Activated B cell treated with CpG ODN at 0.5 μM for 24 hours (primary cell): ENCODE data around the gene GLS. TPM values are rescaled to one million over a fixed set of nuclear protein-coding genes. Genes with fewer than 3 reads are reported as not detected.
A peak's percentile ranks its signal among the peaks of the same experiment; 100 is the strongest.

Experiments
- ATAC-seq: fragments of 200-7000 bp; cut with Tn5 transposase; one replicate; pipeline ENCODE4 v1.10.0; 2021; ENCODE audit warnings: low read depth, mild to moderate bottlenecking, moderate library complexity
- CTCF ChIA-PET: fragments of 350-600 bp; sonication (Branson Sonifier 250); formaldehyde crosslinking; loops from one replicate; lab custom pipeline; 2021; ENCODE audit warnings: antibody characterized with exemption; lab: Charles Lee
- POLR2A ChIA-PET: fragments of 350-600 bp; sonication (Branson Sonifier 250); formaldehyde crosslinking; loops from one replicate; lab custom pipeline; 2021; ENCODE audit warnings: antibody characterized with exemption; lab: Charles Lee
- DNase-seq: peaks from one replicate; pipeline ENCODE4 v3.0.0; 2022
- H3K27ac Mint-ChIP-seq: one replicate; pipeline ENCODE4 v1.8.0; 2020; ENCODE audit warnings: mixed read lengths
- H3K27me3 Mint-ChIP-seq: one replicate; pipeline ENCODE4 v1.8.0; 2021; ENCODE audit warnings: mixed read lengths
- H3K36me3 Mint-ChIP-seq: one replicate; pipeline ENCODE4 v1.8.0; 2021; ENCODE audit warnings: low read depth, mixed read lengths
- H3K4me1 Mint-ChIP-seq: one replicate; pipeline ENCODE4 v1.8.0; 2021; ENCODE audit warnings: mixed read lengths
- H3K4me3 Mint-ChIP-seq: one replicate; pipeline ENCODE4 v1.8.0; 2020; ENCODE audit warnings: mild to moderate bottlenecking, mixed read lengths
- H3K9me3 Mint-ChIP-seq: one replicate; pipeline ENCODE4 v1.8.0; 2020; ENCODE audit warnings: mixed read lengths
- intact Hi-C: fragments of 100-400 bp; cut with micrococcal nuclease; formaldehyde crosslinking; loops from one replicate; pipeline ENCODE4 v1.15.1; 2024
- total RNA-seq: library from RNA; stranded (reverse); gene quantifications from 2 replicates; pipeline ENCODE4 v1.2.3, GENCODE V29; 2022
- TF ChIP-seq, protein P1 (sequence below): fragments of 200-600 bp; IDR thresholded peaks from one replicate; pipeline ENCODE4 v1.8.0; 2022; ENCODE audit warnings: antibody characterized with exemption, mild to moderate bottlenecking

GLS gene
- total RNA-seq, 1 donor from 2014 or later = 255 TPM

DNA sequence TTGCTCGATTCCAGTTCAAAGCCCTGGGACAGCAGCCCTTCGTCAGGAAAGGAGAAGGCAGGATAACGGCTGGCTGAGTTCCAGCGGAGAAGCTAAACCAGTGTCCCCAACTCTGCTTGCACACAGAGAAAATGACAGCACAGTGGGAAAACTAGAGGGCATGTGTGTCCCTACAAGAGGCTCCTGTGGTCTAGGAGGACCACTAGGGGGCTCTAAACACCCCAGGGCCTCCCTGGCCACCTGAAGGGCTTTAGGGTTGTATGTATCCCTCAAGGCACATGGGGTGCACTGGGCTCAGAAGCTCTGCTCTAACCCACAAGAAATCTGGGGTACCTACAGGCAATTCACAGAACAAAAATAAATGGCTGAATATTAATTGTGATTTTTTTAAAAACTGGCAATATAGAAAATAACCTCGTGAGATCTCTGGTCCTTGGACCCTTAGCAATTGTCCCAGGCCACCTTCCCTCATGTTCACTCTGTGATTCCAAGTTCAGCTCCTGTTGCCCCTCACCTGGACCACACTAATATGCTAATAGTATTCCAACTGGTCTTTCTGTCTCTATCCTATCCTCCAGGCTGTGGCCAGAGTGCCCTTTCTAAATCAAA is 115.8 kb downstream of the GLS start:
- Mint-ChIP-seq H3K27ac (no peak overlapping the region), H3K4me3 (no peak overlapping the region), H3K27me3 (no peaks in the 10 kb centered on the region), H3K4me1 (peaks cover 6% of the 10 kb centered on the region), H3K9me3 (peaks cover 4% of the 10 kb centered on the region), H3K36me3 (peaks cover 93% of the 10 kb centered on the region)
- intact Hi-C loops = loop anchor here (1.0 kb wide), 4 partner anchors 15 to 215 kb away; no protein-coding TSS in a partner anchor
- ATAC-seq (peak; percentile 82), DNase-seq (no peak)
- ChIA-PET CTCF (interaction anchor here (0.8 to 1.8 kb wide), 2 partner anchors 16 to 33 kb away, joined by 4 to 7 read pairs; no protein-coding TSS in a partner anchor), POLR2A (no interaction called here)
- TF ChIP-seq, protein P1, sequence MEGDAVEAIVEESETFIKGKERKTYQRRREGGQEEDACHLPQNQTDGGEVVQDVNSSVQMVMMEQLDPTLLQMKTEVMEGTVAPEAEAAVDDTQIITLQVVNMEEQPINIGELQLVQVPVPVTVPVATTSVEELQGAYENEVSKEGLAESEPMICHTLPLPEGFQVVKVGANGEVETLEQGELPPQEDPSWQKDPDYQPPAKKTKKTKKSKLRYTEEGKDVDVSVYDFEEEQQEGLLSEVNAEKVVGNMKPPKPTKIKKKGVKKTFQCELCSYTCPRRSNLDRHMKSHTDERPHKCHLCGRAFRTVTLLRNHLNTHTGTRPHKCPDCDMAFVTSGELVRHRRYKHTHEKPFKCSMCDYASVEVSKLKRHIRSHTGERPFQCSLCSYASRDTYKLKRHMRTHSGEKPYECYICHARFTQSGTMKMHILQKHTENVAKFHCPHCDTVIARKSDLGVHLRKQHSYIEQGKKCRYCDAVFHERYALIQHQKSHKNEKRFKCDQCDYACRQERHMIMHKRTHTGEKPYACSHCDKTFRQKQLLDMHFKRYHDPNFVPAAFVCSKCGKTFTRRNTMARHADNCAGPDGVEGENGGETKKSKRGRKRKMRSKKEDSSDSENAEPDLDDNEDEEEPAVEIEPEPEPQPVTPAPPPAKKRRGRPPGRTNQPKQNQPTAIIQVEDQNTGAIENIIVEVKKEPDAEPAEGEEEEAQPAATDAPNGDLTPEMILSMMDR = peak; percentile 19

DNA sequence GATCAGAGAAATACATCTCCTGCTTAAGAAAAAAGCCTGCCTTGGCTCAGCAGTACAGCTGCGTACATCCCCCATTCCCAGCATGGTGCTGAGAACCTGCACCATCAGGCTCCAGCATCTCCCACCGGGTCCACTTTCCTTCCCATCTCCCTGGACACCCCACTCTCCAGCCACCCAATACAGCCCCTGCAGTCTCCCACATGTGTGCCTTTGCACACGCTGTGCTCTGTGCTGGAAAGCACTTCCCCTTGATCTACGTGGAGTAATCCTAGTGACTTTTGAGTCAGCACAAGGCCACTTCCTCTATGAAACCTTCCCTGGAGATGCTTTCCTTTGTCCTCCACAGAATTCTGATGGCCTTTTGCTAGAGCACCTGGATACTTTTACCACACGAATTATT is 116.3 kb downstream of the GLS start:
- TF ChIP-seq, protein P1 = no peak
- no peak for ATAC-seq

DNA sequence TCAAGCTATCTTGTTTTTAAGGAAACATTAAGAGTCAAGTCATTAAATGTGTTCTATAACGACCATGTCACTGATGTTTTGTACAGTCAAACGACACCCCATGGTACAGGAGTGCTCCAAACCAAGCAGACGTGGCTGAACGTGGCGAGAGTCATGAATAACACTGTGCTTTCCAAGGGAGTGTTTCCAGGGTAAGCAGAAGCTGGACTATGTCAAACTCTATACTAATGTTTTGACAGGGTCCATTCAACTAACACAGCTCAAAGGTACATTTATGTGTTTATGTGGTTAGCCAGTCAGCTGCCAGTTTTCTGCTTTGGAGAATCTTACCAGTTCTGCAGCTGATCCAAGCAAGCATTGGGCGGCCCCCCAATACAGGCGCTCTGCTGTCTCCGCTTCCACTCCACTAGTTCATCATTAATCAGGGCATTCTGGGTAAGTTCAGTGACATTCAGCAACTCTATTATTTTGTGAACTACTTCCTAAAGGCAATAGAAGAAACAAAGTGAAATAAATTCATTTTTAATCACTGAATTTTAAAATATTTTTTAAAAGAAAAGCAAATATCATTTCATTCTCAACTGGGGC is 117.0 kb downstream of the GLS start:
- DNase-seq = no peak
- TF ChIP-seq, protein P1 = no peak
- intact Hi-C loops = no loop called here
- H3K4me3 Mint-ChIP-seq = no peak overlapping the region
- H3K27me3 Mint-ChIP-seq = no peaks in the 10 kb centered on the region
- H3K4me1 Mint-ChIP-seq = peaks cover 6% of the 10 kb centered on the region
- H3K36me3 Mint-ChIP-seq = peaks cover 93% of the 10 kb centered on the region
- CTCF ChIA-PET = no interaction called here
- POLR2A ChIA-PET = no interaction called here
- H3K27ac Mint-ChIP-seq = no peak overlapping the region
- no peak for ATAC-seq
- peaks cover 4% of the 10 kb centered on the region for H3K9me3 Mint-ChIP-seq

More for the DNA sequence above, 116.3 kb downstream of the GLS start:
- DNase-seq = no peak
- H3K9me3 Mint-ChIP-seq = peaks cover 4% of the 10 kb centered on the region
- no peaks in the 10 kb centered on the region for H3K27me3 Mint-ChIP-seq
- H3K36me3 Mint-ChIP-seq = peaks cover 93% of the 10 kb centered on the region
- ChIA-PET CTCF (interaction anchor here (0.8 to 1.8 kb wide), 2 partner anchors 15 to 32 kb away, joined by 4 to 7 read pairs; no protein-coding TSS in a partner anchor), POLR2A (no interaction called here)
- intact Hi-C loops = loop anchor here (1.0 kb wide), 4 partner anchors 14 to 216 kb away; no protein-coding TSS in a partner anchor
- H3K27ac Mint-ChIP-seq = peak overlapping the region; percentile 4
- H3K4me3 Mint-ChIP-seq = no peak overlapping the region
- H3K4me1 Mint-ChIP-seq = peaks cover 6% of the 10 kb centered on the region

DNA sequence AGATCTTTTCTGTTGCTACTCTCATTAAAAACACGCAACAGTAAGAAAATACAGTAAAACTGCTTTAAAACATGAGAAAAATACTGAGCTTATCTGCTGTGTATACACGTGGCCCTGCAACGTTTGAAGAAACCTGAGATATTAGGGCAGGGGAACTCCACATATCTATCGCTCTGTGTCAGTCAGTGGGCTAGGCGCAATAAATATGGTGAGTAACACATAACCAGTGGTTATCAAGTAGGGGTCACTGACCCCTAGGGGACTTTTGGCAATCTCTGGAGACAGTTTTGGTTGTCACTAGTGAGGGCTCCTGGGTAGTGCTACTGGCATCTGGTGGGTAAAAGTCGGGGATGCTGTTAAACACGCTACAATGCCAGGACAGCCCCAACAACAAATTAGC is 118.4 kb downstream of the GLS start:
- DNase-seq (no peak), ATAC-seq (no peak)
- Mint-ChIP-seq H3K27ac (no peak overlapping the region), H3K4me3 (no peak overlapping the region), H3K36me3 (peaks cover 95% of the 10 kb centered on the region), H3K9me3 (peaks cover 6% of the 10 kb centered on the region), H3K27me3 (no peaks in the 10 kb centered on the region), H3K4me1 (peaks cover 6% of the 10 kb centered on the region)
- TF ChIP-seq, protein P1 = no peak
- POLR2A ChIA-PET = no interaction called here
- CTCF ChIA-PET = no interaction called here
- intact Hi-C loops = no loop called here

DNA sequence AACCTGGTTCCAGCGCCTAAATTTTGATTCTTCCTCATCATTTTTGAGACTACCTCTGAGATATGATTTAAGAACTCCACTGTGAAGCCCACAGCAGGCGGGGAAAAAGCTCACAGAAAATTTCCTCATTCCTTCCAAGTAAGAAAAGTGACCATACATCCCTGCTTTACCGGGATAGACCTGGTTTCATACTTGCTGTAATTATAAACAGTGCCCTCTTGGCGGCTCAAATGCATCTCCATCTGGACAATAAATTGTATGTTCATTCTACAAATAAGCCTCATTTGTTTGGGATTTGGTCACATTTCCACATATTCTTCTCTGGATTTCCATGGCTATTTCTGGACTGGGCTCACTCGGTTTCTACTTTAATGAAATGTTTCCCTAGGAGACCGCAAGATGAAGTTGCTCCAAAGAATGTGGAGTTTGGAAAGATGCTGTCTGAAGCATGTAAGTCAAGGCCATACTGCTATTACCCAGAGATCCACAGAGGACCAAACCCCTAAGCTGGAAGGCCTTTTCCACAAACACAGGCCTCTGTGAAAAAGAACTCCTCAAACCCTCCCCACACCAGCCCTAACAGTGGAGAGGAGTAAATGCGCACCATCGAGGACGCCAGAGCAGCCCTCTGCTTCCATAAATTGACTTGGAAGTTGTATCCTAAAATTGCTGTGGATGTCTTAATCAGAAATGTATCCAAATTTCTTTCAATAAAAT is 119.5 kb downstream of the GLS start:
- intact Hi-C loops = loop anchor here (5.0 kb wide), 1 partner anchor 83 kb away; no protein-coding TSS in a partner anchor
- ChIA-PET POLR2A (no interaction called here), CTCF (no interaction called here)
- no peak for ATAC-seq
- DNase-seq = no peak
- TF ChIP-seq, protein P1 = no peak
- Mint-ChIP-seq H3K4me3 (no peak overlapping the region), H3K4me1 (peaks cover 4% of the 10 kb centered on the region), H3K27ac (no peak overlapping the region), H3K9me3 (peaks cover 6% of the 10 kb centered on the region), H3K27me3 (no peaks in the 10 kb centered on the region), H3K36me3 (peaks cover 96% of the 10 kb centered on the region)
